Activated CD4-positive, alpha-beta T cell treated with anti-CD3 and anti-CD28 coated beads, Interleukin-2, amount 10 ng/mL, durations not matched to agents 7 days and 5 days (primary cell): ENCODE data around the gene ITCH. TPM values are rescaled to one million over a fixed set of nuclear protein-coding genes. Genes with fewer than 3 reads are reported as not detected.

ENCODE experiments used
- microRNA-seq: library from miRNA; unstranded; fragments of <30 nt; microRNA quantifications from one replicate; pipeline ENCODE4 v1.2.0, GENCODE V29; 2021; ENCODE audit warnings: borderline microRNAs expressed, borderline replicate concordance
- total RNA-seq, 2 experiments: library from RNA; stranded (reverse); gene quantifications; one replicate each; pipeline ENCODE4 v1.2.3, GENCODE V29; 2021

The ITCH gene
- total RNA-seq, 2 experiments from 2014 or later = 46.9 to 48.5 TPM

Small RNA genes within 50 kb of the gene (microRNA-seq; reads per million reads assigned to microRNA genes)
- not detected for gene MIR644A

Other genes starting within 250 kb of the ITCH start
- not detected for gene ASIP, start 121.8 kb upstream of the ITCH start, total RNA-seq
- gene AHCY, start 59.9 kb upstream of the ITCH start, total RNA-seq = 10 to 100 TPM; 59.9 to 64.1 TPM
- gene DYNLRB1, start 153.1 kb downstream of the ITCH start, total RNA-seq = 100 to 1,000 TPM in 1 of 2 experiments, 10 to 100 TPM in 1; 90.5 to 105 TPM
- gene MAP1LC3A, start 195.4 kb downstream of the ITCH start, total RNA-seq = 1 to 10 TPM; 2.6 to 2.7 TPM